Measurements from ENCODE around the gene GALNT16.
"Not testable (repeated sequence)": the region's sequence is repeated elsewhere in the genome, so short reads cannot be mapped to it uniquely, and the experiment has no call there.

The GALNT16 gene

GRCh38 chr14:69270097-69270496 lies 10.1 kb downstream of the GALNT16 start:
- no peak for DNase-seq (ENCODE audit: low read depth)
- no peak for TF ChIP-seq CTCF (conservative IDR thresholded peaks at IDR 0.05; ENCODE audit: low read depth, low read length)
- H3K4me3 ChIP-seq (ENCODE audit: low read depth, low read length): no peak overlapping the region

GRCh38 chr14:69270795-69271708 lies 11.1 kb downstream of the GALNT16 start:
- DNase-seq (ENCODE audit: low read depth): no peak
- no peak overlapping the region for H3K4me3 ChIP-seq (ENCODE audit: low read depth, low read length)
- TF ChIP-seq CTCF (conservative IDR thresholded peaks at IDR 0.05; ENCODE audit: low read depth, low read length): no peak

- no peak overlapping the region for H3K4me3 ChIP-seq (ENCODE audit: low read depth, low read length)
- no peak for DNase-seq (ENCODE audit: low read depth)
- TF ChIP-seq CTCF (conservative IDR thresholded peaks at IDR 0.05; ENCODE audit: low read depth, low read length): no peak
Observed at GRCh38 chr14:69274321-69274720, 14.4 kb downstream of the GALNT16 start.

GRCh38 chr14:69275331-69275730 lies 15.4 kb downstream of the GALNT16 start:
- TF ChIP-seq CTCF (conservative IDR thresholded peaks at IDR 0.05; ENCODE audit: low read depth, low read length): no peak
- no peak for DNase-seq (ENCODE audit: low read depth)
- H3K4me3 ChIP-seq (ENCODE audit: low read depth, low read length): no peak overlapping the region

GRCh38 chr14:69277356-69277755 lies 17.4 kb downstream of the GALNT16 start:
- not testable (repeated sequence) for DNase-seq (ENCODE audit: low read depth); H3K4me3 ChIP-seq (ENCODE audit: low read depth, low read length)

DNA sequence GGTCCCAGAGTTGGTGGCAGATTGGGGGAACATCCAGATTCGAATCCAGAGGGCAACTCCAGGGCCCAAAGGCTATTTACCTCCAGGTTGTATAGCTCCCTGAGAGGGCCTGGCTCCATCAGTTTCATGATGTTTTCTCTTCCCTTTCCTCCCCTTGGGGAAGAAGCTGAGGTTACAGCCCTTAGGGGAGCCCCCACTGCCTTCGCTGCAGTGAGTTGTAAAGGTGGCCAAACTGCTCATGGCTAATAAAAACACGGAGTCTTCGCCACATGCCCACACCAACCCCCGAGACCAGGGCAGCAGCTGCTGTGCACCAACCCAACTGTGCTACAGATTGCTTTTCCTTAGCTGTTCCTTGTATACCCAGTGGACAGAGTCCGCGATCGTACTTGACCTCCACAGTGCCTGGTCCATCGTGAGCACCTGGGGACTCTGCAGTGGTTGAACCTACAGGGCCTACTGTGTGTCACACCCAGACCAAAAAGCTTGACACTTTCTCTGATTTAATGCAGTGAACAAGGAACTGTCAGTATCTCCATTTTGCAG lies 20.9 kb downstream of the GALNT16 start:
- no peak for TF ChIP-seq CTCF (conservative IDR thresholded peaks at IDR 0.05; ENCODE audit: low read depth, low read length)
- DNase-seq (ENCODE audit: low read depth): no peak
- no peak overlapping the region for H3K4me3 ChIP-seq (ENCODE audit: low read depth, low read length)

DNA sequence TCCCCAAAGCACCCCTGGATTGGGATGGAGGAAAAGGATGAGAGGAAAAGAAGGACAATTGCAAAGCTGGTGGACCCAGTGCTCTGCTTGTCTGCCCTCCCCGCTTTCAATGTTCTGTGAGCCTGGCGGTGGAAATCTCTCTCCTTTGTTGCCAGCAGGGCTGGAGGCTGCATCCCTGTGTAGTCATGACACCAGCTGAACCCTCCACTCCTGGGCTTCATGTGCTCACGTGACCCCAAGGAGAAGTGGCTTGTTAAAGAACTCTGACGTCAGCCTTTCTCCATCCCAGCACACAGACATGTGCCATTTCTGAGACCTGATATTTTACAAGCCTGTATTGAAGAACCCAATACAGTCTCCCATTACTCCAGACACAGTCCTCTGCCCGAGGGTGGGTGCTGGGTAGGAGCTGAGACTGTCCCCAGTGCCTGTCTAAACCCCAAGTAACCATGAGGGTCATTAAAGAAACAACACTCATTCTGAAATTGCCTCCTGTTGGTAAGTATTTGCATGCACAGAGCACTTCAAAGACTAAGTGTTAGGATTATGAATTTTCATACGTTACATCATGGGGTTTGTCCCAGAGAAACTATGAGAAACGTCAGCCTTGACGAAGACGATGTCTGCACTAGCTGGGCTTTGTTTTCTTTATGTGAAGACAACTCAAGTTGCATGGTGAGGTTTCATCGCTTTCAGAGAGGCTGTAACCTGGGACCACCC lies 21.7 kb downstream of the GALNT16 start:
- peak; percentile 23 for DNase-seq (ENCODE audit: low read depth)
- TF ChIP-seq CTCF (conservative IDR thresholded peaks at IDR 0.05; ENCODE audit: low read depth, low read length): peak; percentile 6
- no peak overlapping the region for H3K4me3 ChIP-seq (ENCODE audit: low read depth, low read length)
